SK-N-SH (cell line): ENCODE measurements around the gene SRSF10. TPM values are rescaled to one million over a fixed set of nuclear protein-coding genes. Genes with fewer than 3 reads are reported as not detected.

ENCODE experiments used
- CTCF ChIA-PET: fragments of 300-600, 350-600 bp; formaldehyde crosslinking; extraction: SDS; loops from one replicate; lab custom pipeline; 2021; lab: Yijun Ruan, JAX
- POLR2A ChIA-PET: fragments of 350-600 bp; sonication (Branson Sonifier 250); formaldehyde crosslinking; extraction: SDS; loops from one replicate; lab custom pipeline; 2020; ENCODE audit warnings: antibody characterized with exemption, inconsistent platforms; lab: Yijun Ruan, JAX
- DNase-seq: peaks from one replicate; pipeline ENCODE4 v3.0.0; 2012
- H2AFZ ChIP-seq: fragments of 200-600 bp; sonication (generic); 2 replicates; pipeline ENCODE4 v1.8.1; 2016; ENCODE audit warnings: antibody characterized with exemption, mild to moderate bottlenecking, low read depth
- H3F3A ChIP-seq: fragments of 200-600 bp; sonication (generic); replicated peaks from 2 replicates; pipeline ENCODE3; 2016; ENCODE audit warnings: antibody characterized with exemption, mild to moderate bottlenecking; ENCODE audit not compliant: insufficient read depth
- H3K27ac ChIP-seq, 2 experiments: fragments of 200-500 bp in 1 of 2; fragments of 200-600 bp in 1 of 2; sonication (Bioruptor generic) in 1 of 2; sonication (generic), shearing (Covaris generic) in 1 of 2; 2 replicates each; pipeline versions ENCODE4 v1.5.1 to v1.6.1; 2014 to 2016; ENCODE audit warnings: low read depth in 2 of 2, inconsistent platforms in 1 of 2, low read length in 1 of 2, mild to moderate bottlenecking in 1 of 2, mixed read lengths in 1 of 2
- H3K27me3 ChIP-seq: fragments of 200-600 bp; sonication (generic), shearing (Covaris generic); 2 replicates; pipeline ENCODE4 v1.6.1; 2016; ENCODE audit warnings: mixed run types; ENCODE audit not compliant: insufficient read depth
- H3K36me3 ChIP-seq, 2 experiments: fragments of 200-500 bp in 1 of 2; fragments of 200-600 bp in 1 of 2; sonication (Bioruptor generic) in 1 of 2; sonication (generic) in 1 of 2; replicated peaks in 1 of 2; 2 replicates each; pipeline versions ENCODE3 to v1.5.1; 2014 to 2016; ENCODE audit warnings: low read length in 1 of 2, mild to moderate bottlenecking in 1 of 2; ENCODE audit not compliant: insufficient read depth in 2 of 2, control insufficient read depth in 1 of 2
- H3K4me1 ChIP-seq, 2 experiments: fragments of 200-500 bp in 1 of 2; fragments of 200-600 bp in 1 of 2; sonication (Bioruptor generic) in 1 of 2; sonication (generic), shearing (Covaris generic) in 1 of 2; 2 replicates each; pipeline versions ENCODE4 v1.5.1 to v1.6.1; 2014 to 2016; ENCODE audit warnings: low read depth in 1 of 2, low read length in 1 of 2, mixed run types in 1 of 2; ENCODE audit not compliant: insufficient read depth in 2 of 2, control insufficient read depth in 1 of 2
- H3K4me2 ChIP-seq: fragments of 200-600 bp; sonication (generic), shearing (Covaris generic); 2 replicates; pipeline ENCODE4 v1.6.1; 2017; ENCODE audit warnings: mixed run types
- H3K4me3 ChIP-seq, 2 experiments: fragments of 200-500 bp in 1 of 2; fragments of 200-600 bp in 1 of 2; sonication (Bioruptor generic) in 1 of 2; sonication (generic), shearing (Covaris generic) in 1 of 2; 2 replicates each; pipeline versions ENCODE4 v1.5.1 to v1.8.1; 2014 to 2016; ENCODE audit warnings: low read depth in 2 of 2, inconsistent platforms in 1 of 2, low read length in 1 of 2, mild to moderate bottlenecking in 1 of 2, mixed read lengths in 1 of 2, moderate library complexity in 1 of 2
- H3K79me2 ChIP-seq: fragments of 200-600 bp; sonication (generic); 2 replicates; pipeline ENCODE4 v1.8.1; 2017; ENCODE audit warnings: mild to moderate bottlenecking; ENCODE audit not compliant: insufficient read depth
- H3K9ac ChIP-seq: fragments of 200-600 bp; sonication (generic); 2 replicates; pipeline ENCODE4 v1.6.1; 2017; ENCODE audit warnings: mixed run types
- H3K9me2 ChIP-seq: fragments of 200-600 bp; sonication (generic); 2 replicates; pipeline ENCODE4 v1.6.1; 2017; ENCODE audit warnings: mixed run types
- H3K9me3 ChIP-seq: fragments of 200-600 bp; sonication (generic); 2 replicates; pipeline ENCODE4 v1.6.1; 2017; ENCODE audit warnings: mixed run types, mild to moderate bottlenecking, moderate library complexity
- H4K20me1 ChIP-seq: fragments of 200-600 bp; sonication (generic); 2 replicates; pipeline ENCODE4 v1.6.1; 2017; ENCODE audit warnings: mild to moderate bottlenecking, mixed run types; ENCODE audit not compliant: insufficient read depth
- ELF1 ChIP-seq: IDR thresholded peaks from 2 replicates; pipeline ENCODE4 v1.4.0; 2012
- FOSL2 ChIP-seq: IDR thresholded peaks from 2 replicates; pipeline ENCODE4 v1.4.0; 2012; ENCODE audit warnings: low read depth, mild to moderate bottlenecking, moderate library complexity, borderline replicate concordance
- FOXM1 ChIP-seq: IDR thresholded peaks from 2 replicates; pipeline ENCODE4 v1.4.0; 2012; ENCODE audit warnings: low read depth, mild to moderate bottlenecking
- IRF3 ChIP-seq: fragments of 150-350 bp; IDR thresholded peaks from 2 replicates; pipeline ENCODE4 v1.6.1; 2016; ENCODE audit warnings: mild to moderate bottlenecking, low read depth, low read length
- MXI1 ChIP-seq: IDR thresholded peaks from 2 replicates; pipeline ENCODE4 v1.6.1; 2012; ENCODE audit warnings: mild to moderate bottlenecking, low read depth, low read length, improper control_type of control experiment
- POLR2AphosphoS5 ChIP-seq: IDR thresholded peaks from 2 replicates; pipeline ENCODE4 v1.6.1; 2012; ENCODE audit warnings: low read depth, low read length
- RCOR1 ChIP-seq: fragments of 150-350 bp; IDR thresholded peaks from 2 replicates; pipeline ENCODE4 v1.6.1; 2017; ENCODE audit warnings: antibody characterized with exemption, low read length
- RXRA ChIP-seq: IDR thresholded peaks from 2 replicates; pipeline ENCODE4 v1.4.0; 2012; ENCODE audit warnings: low read depth, mild to moderate bottlenecking, borderline replicate concordance
- TEAD4 ChIP-seq: IDR thresholded peaks from 2 replicates; pipeline ENCODE4 v1.4.0; 2012; ENCODE audit warnings: mild to moderate bottlenecking, borderline replicate concordance; ENCODE audit not compliant: insufficient read depth
- YY1 ChIP-seq: IDR thresholded peaks from 2 replicates; pipeline ENCODE4 v1.4.0; 2012; ENCODE audit warnings: low read depth, mild to moderate bottlenecking
- ZBTB33 ChIP-seq: IDR thresholded peaks from 2 replicates; pipeline ENCODE4 v1.4.0; 2012; ENCODE audit warnings: low read depth, borderline replicate concordance
- WGBS: methylation state at CpG from one replicate; pipeline ENCODE4 v1.1.6; 2017; ENCODE audit warnings: low lambda C conversion rate; 5-methylcytosine and 5-hydroxymethylcytosine counted together
- polyA plus RNA-seq, 3 experiments: library from polyadenylated mRNA; depleted of rRNA; stranded (reverse); fragments of >200 nt; gene quantifications; 2 replicates each; pipeline ENCODE4 v1.2.3, GENCODE V29; 2012
- TF ChIP-seq, protein P1 (sequence below): IDR thresholded peaks from 2 replicates; pipeline ENCODE4 v1.4.0; 2012; ENCODE audit warnings: low read depth, borderline replicate concordance
- TF ChIP-seq, protein P2 (sequence below): IDR thresholded peaks from 2 replicates; pipeline ENCODE4 v1.4.0; 2012; ENCODE audit warnings: low read depth

The SRSF10 gene
- polyA plus RNA-seq, 1 of the 3 experiments (the other 2 are of a cell fraction): 79.8 TPM

GRCh38 chr1:23925279-23925678, 54.8 kb downstream of the SRSF10 start:
- H3K4me2 ChIP-seq: no peak overlapping the region
- TF ChIP-seq FOSL2: no peak
- TF ChIP-seq RCOR1: no peak
- no peak for TF ChIP-seq TEAD4
- no peak for TF ChIP-seq MXI1
- no peak for TF ChIP-seq ZBTB33
- TF ChIP-seq, all 33 proteins: peak for 0
- no peak for DNase-seq
- Histone ChIP-seq H3K79me2 (no peaks in the 10 kb centered on the region), H3K4me3 (no peak overlapping the region), H3F3A (no peaks in the 10 kb centered on the region), H3K9me3 (no peaks in the 10 kb centered on the region), H3K27ac (no peak overlapping the region), H2AFZ (no peak overlapping the region), H3K36me3 (no peaks in the 10 kb centered on the region), H3K9me2 (no peaks in the 10 kb centered on the region), H3K9ac (no peak overlapping the region), H4K20me1 (no peaks in the 10 kb centered on the region), H3K4me1 (peaks cover 0 to under 1% of the 10 kb centered on the region in 2 experiments; a peak in 1 of 4 replicates), H3K27me3 (no peaks in the 10 kb centered on the region)
- ChIA-PET CTCF (interaction anchor here (1.0 to 1.3 kb wide), 2 partner anchors 9 to 154 kb away, joined by 3 to 5 read pairs; no protein-coding TSS in a partner anchor), POLR2A (no interaction called here)
- WGBS: 76% methylated on average over 3 of the region's 3 CpGs

DNA sequence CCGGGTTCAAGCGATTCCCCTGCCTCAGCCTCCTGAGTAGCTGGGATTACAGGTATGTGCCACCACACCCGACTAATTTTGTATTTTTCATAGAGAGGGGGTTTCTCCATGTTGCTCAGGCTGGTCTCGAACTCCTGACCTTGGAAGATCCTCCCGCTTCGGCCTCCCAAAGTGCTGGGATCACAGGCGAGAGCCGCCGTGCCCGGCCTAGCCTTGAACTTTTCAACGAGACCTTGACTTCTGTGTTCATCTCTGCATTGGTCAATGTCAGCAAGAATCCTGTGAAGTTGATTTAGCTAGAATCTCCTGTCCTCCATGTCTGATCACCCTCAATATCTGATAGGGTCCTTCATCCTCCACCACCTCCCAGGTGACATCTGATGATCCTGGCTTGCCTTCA, 55.5 kb downstream of the SRSF10 start:
- H4K20me1 ChIP-seq: no peaks in the 10 kb centered on the region
- no peak for DNase-seq
- H2AFZ ChIP-seq: no peak overlapping the region
- peaks cover 0 to 6% of the 10 kb centered on the region in 2 experiments; a peak in 1 of 4 replicates for H3K4me1 ChIP-seq
- CTCF ChIA-PET: interaction anchor here (0.9 to 1.0 kb wide), 2 partner anchors 8 to 35 kb away, joined by 3 to 5 read pairs; no protein-coding TSS in a partner anchor
- no peak for TF ChIP-seq ELF1
- POLR2A ChIA-PET: no interaction called here
- no peaks in the 10 kb centered on the region for H3K9me3 ChIP-seq
- no peak overlapping the region for H3K9ac ChIP-seq
- no peaks in the 10 kb centered on the region for H3K79me2 ChIP-seq
- H3K9me2 ChIP-seq: no peaks in the 10 kb centered on the region
- no peaks in the 10 kb centered on the region for H3F3A ChIP-seq
- H3K27ac ChIP-seq: no peak overlapping the region
- no peak overlapping the region for H3K4me2 ChIP-seq
- H3K4me3 ChIP-seq: no peak overlapping the region
- no peaks in the 10 kb centered on the region for H3K27me3 ChIP-seq
- H3K36me3 ChIP-seq: no peaks in the 10 kb centered on the region
- whole genome bisulfite sequencing: 85% methylated on average over 11 of the region's 11 CpGs

DNA sequence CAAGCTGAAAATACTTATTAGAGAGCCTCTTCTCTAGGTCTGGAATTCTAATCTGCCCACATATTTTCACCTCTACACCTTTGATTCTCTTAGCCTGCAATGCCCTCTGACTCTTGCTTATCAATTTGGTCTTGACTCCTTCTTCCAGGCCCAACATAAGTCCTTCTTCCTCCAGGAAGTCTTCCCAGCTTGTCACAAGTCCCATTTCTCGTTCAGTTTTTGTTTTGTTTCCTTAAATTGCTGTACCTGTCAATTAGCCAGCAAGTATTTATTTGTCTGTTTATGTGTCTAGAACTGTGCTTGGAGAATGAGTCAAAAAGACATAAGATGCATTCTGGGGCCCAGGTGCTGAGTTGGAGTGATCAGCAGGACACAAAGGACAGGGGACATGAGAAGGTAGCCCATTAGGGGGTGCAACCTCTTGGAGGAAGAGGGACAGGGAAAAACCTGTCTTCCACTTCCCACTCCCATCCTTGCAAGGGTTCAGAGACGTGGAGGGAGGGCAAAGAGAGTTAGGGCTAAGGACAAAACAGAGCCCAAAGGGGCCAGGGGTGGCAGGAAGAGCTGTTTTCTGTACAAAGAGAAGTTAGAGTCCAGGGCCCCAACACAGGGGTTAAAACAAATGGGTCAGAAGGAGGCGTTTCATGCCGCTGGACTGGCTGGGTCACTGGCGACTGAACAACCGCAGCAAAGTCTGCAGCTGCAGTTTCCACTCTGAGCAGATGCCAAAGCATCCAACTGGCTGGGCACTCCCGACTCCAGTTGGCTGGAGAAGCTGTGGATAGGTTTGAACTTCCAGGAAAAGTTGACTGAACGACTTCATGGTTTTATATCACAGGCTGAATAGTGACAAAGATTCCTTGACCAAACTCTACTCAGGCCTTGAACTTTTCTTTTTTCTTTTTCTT, 56.3 kb downstream of the SRSF10 start:
- H3K9ac ChIP-seq: no peak overlapping the region
- no peaks in the 10 kb centered on the region for H3K9me2 ChIP-seq
- ChIA-PET POLR2A (interaction anchor here (0.6 kb wide), 1 partner anchor 108 kb away, joined by 4 read pairs; no protein-coding TSS in a partner anchor), CTCF (interaction anchor here (0.9 kb wide), 1 partner anchor 35 kb away, joined by 3 read pairs; no protein-coding TSS in a partner anchor)
- no peaks in the 10 kb centered on the region for H3K36me3 ChIP-seq
- 78% methylated on average over 8 of the region's 8 CpGs for WGBS
- H3K9me3 ChIP-seq: no peaks in the 10 kb centered on the region
- H3K27ac ChIP-seq: no peak overlapping the region
- H3K4me2 ChIP-seq: no peak overlapping the region
- no peaks in the 10 kb centered on the region for H3K79me2 ChIP-seq
- H3K27me3 ChIP-seq: no peaks in the 10 kb centered on the region
- no peak overlapping the region for H2AFZ ChIP-seq
- DNase-seq: no peak
- H3K4me3 ChIP-seq: no peak overlapping the region
- H3F3A ChIP-seq: no peaks in the 10 kb centered on the region
- peaks cover 0 to 6% of the 10 kb centered on the region in 2 experiments; a peak in 1 of 4 replicates for H3K4me1 ChIP-seq
- no peaks in the 10 kb centered on the region for H4K20me1 ChIP-seq
- no peak for TF ChIP-seq FOSL2
- no peak for TF ChIP-seq TEAD4
- TF ChIP-seq POLR2AphosphoS5: no peak
- no peak for TF ChIP-seq ELF1
- no peak for TF ChIP-seq FOXM1
- no peak for TF ChIP-seq IRF3
- TF ChIP-seq, protein P1, sequence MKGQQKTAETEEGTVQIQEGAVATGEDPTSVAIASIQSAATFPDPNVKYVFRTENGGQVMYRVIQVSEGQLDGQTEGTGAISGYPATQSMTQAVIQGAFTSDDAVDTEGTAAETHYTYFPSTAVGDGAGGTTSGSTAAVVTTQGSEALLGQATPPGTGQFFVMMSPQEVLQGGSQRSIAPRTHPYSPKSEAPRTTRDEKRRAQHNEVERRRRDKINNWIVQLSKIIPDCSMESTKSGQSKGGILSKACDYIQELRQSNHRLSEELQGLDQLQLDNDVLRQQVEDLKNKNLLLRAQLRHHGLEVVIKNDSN: no peak
- TF ChIP-seq, protein P2, sequence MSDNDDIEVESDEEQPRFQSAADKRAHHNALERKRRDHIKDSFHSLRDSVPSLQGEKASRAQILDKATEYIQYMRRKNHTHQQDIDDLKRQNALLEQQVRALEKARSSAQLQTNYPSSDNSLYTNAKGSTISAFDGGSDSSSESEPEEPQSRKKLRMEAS: no peak
- TF ChIP-seq RXRA: no peak
- TF ChIP-seq YY1: no peak
